HEK293 (cell line): ENCODE data around the gene PLA2G2A.

ENCODE experiments used
- CTCF ChIA-PET: fragments of 350-600 bp; formaldehyde crosslinking; extraction: SDS; loops from one replicate; lab custom pipeline; 2021; ENCODE audit warnings: antibody characterized with exemption; lab: Yijun Ruan, JAX
- POLR2A ChIA-PET: fragments of 300-600 bp; formaldehyde crosslinking; extraction: SDS; loops from one replicate; lab custom pipeline; 2020; ENCODE audit warnings: antibody characterized with exemption, inconsistent platforms; lab: Yijun Ruan, JAX
- H3K27ac ChIP-seq: fragments of 200-500 bp; sonication (Bioruptor generic); 2 replicates; pipeline ENCODE4 v1.5.1; 2014; ENCODE audit warnings: low read depth, low read length, control low read depth, inconsistent platforms; ENCODE audit errors: extremely low read depth
- H3K36me3 ChIP-seq, 2 experiments: fragments of 200-500 bp in 1 of 2; sonication (Bioruptor generic) in 1 of 2; 1 replicate in 1 of 2; 2 replicates in 1 of 2; pipeline ENCODE4 v1.5.1; 2014 to 2017; ENCODE audit warnings: inconsistent platforms in 2 of 2, low read length in 2 of 2; ENCODE audit not compliant: control insufficient read depth in 2 of 2, insufficient read depth in 1 of 2
- H3K4me1 ChIP-seq: fragments of 200-500 bp; sonication (Bioruptor generic); 2 replicates; pipeline ENCODE4 v1.5.1; 2014; ENCODE audit warnings: mild to moderate bottlenecking, low read length, inconsistent platforms; ENCODE audit not compliant: control insufficient read depth, insufficient read depth
- H3K4me3 ChIP-seq: 2 replicates; pipeline ENCODE4 v1.5.1; 2011; ENCODE audit warnings: low read depth, mild to moderate bottlenecking, control low read depth, low read length, moderate library complexity
- H3K9me3 ChIP-seq: fragments of 200-500 bp; sonication (Bioruptor generic); 2 replicates; pipeline ENCODE4 v1.5.1; 2014; ENCODE audit warnings: low read depth, low read length, inconsistent platforms; ENCODE audit not compliant: control insufficient read depth, insufficient read depth
- ATF2 ChIP-seq: fragments of 450-650 bp; formaldehyde crosslinking; IDR thresholded peaks from 2 replicates; pipeline ENCODE4 v1.5.1; 2016; ENCODE audit warnings: missing biosample characterization, missing genetic modification characterization, low read depth
- HOXC10 ChIP-seq: sonication (generic); formaldehyde crosslinking; IDR thresholded peaks from 2 replicates; pipeline ENCODE4 v1.8.1; 2023; ENCODE audit warnings: mild to moderate bottlenecking, missing genetic modification reagents
- KLF16 ChIP-seq: fragments of 450-650 bp; formaldehyde crosslinking; IDR thresholded peaks from 2 replicates; pipeline ENCODE4 v1.5.1; 2017; ENCODE audit warnings: missing biosample characterization, missing genetic modification characterization
- MYNN ChIP-seq: fragments of 450-650 bp; formaldehyde crosslinking; IDR thresholded peaks from 2 replicates; pipeline ENCODE4 v1.5.1; 2016; ENCODE audit warnings: missing biosample characterization, missing genetic modification characterization, borderline replicate concordance
- OVOL3 ChIP-seq: fragments of 450-650 bp; formaldehyde crosslinking; IDR thresholded peaks from 2 replicates; pipeline ENCODE4 v1.5.1; 2016; ENCODE audit warnings: missing biosample characterization, missing genetic modification characterization
- PRDM10 ChIP-seq: fragments of 450-650 bp; formaldehyde crosslinking; IDR thresholded peaks from 2 replicates; pipeline ENCODE4 v1.5.1; 2016; ENCODE audit warnings: missing biosample characterization, missing genetic modification characterization
- SETDB1 ChIP-seq: IDR thresholded peaks from one replicate; pipeline ENCODE4 v1.6.1; 2017; ENCODE audit warnings: mild to moderate bottlenecking, low read length, moderate library complexity, mixed read lengths; ENCODE audit not compliant: insufficient read length
- SP3 ChIP-seq: fragments of 450-650 bp; formaldehyde crosslinking; IDR thresholded peaks from 2 replicates; pipeline ENCODE4 v1.5.1; 2016; ENCODE audit warnings: missing biosample characterization, missing genetic modification characterization
- ZBTB8A ChIP-seq: fragments of 450-650 bp; formaldehyde crosslinking; IDR thresholded peaks from 2 replicates; pipeline ENCODE4 v1.5.1; 2016; ENCODE audit warnings: missing biosample characterization, missing genetic modification characterization
- ZNF157 ChIP-seq: fragments of 450-650 bp; formaldehyde crosslinking; IDR thresholded peaks from 2 replicates; pipeline ENCODE4 v1.5.1; 2016; ENCODE audit warnings: missing biosample characterization, missing genetic modification characterization
- ZNF362 ChIP-seq: fragments of 450-650 bp; formaldehyde crosslinking; IDR thresholded peaks from 2 replicates; pipeline ENCODE4 v1.5.1; 2016; ENCODE audit warnings: missing biosample characterization, missing genetic modification characterization
- ZNF404 ChIP-seq: fragments of 450-650 bp; formaldehyde crosslinking; IDR thresholded peaks from 2 replicates; pipeline ENCODE4 v1.5.1; 2017; ENCODE audit warnings: missing biosample characterization, missing genetic modification characterization
- ZNF501 ChIP-seq: fragments of 450-650 bp; formaldehyde crosslinking; IDR thresholded peaks from 2 replicates; pipeline ENCODE4 v1.5.1; 2016; ENCODE audit warnings: missing biosample characterization, missing genetic modification characterization
- ZNF529 ChIP-seq: fragments of 450-650 bp; formaldehyde crosslinking; IDR thresholded peaks from 2 replicates; pipeline ENCODE4 v1.5.1; 2017; ENCODE audit warnings: missing genetic modification characterization, missing biosample characterization; ENCODE audit not compliant: insufficient replicate concordance
- ZNF645 ChIP-seq: fragments of 450-650 bp; formaldehyde crosslinking; IDR thresholded peaks from 2 replicates; pipeline ENCODE4; 2016; ENCODE audit warnings: missing biosample characterization, missing genetic modification characterization
- ZNF76 ChIP-seq: fragments of 450-650 bp; formaldehyde crosslinking; IDR thresholded peaks from 2 replicates; pipeline ENCODE4; 2016; ENCODE audit warnings: low read depth, missing biosample characterization, missing genetic modification characterization, borderline replicate concordance
- ZNF777 ChIP-seq: fragments of 450-650 bp; formaldehyde crosslinking; IDR thresholded peaks from 2 replicates; pipeline ENCODE4 v1.5.1; 2017; ENCODE audit warnings: missing biosample characterization, missing genetic modification characterization, borderline replicate concordance
- ZNF792 ChIP-seq: fragments of 450-650 bp; formaldehyde crosslinking; IDR thresholded peaks from 2 replicates; pipeline ENCODE4 v1.5.1; 2016; ENCODE audit warnings: missing biosample characterization, missing genetic modification characterization
- ZNF843 ChIP-seq: fragments of 450-650 bp; formaldehyde crosslinking; IDR thresholded peaks from 2 replicates; pipeline ENCODE4 v1.5.1; 2016; ENCODE audit warnings: missing biosample characterization, missing genetic modification characterization
- ZSCAN4 ChIP-seq: fragments of 450-650 bp; formaldehyde crosslinking; IDR thresholded peaks from 2 replicates; pipeline ENCODE4 v1.5.1; 2017; ENCODE audit warnings: missing biosample characterization, missing genetic modification characterization

Gene PLA2G2A

GRCh38 chr1:19955534-19956170 lies 23.8 kb downstream of the PLA2G2A start (continued):
- TF ChIP-seq PRDM10 (tag by site-specific recombination) (no peak), OVOL3 (tag by site-specific recombination) (no peak)
- TF ChIP-seq, all 188 proteins: peak for 0

- H3K9me3 ChIP-seq = no peaks in the 10 kb centered on the region
- CTCF ChIA-PET = no interaction called here
- no peak overlapping the region for H3K27ac ChIP-seq
- POLR2A ChIA-PET = no interaction called here
- no peaks in the 10 kb centered on the region for H3K4me1 ChIP-seq
- no peaks in the 10 kb centered on the region for H3K36me3 ChIP-seq
- no peak overlapping the region for H3K4me3 ChIP-seq
- no peak for TF ChIP-seq KLF16
- peak; percentile 47 for TF ChIP-seq SETDB1
Observed at GRCh38 chr1:19954059-19954458, 25.4 kb downstream of the PLA2G2A start.

- H3K9me3 ChIP-seq = no peaks in the 10 kb centered on the region
- H3K4me3 ChIP-seq = no peak overlapping the region
- H3K4me1 ChIP-seq = no peaks in the 10 kb centered on the region
- no peak for TF ChIP-seq ZNF645
- no peak for TF ChIP-seq ZNF157
- no peak for TF ChIP-seq ZNF792 (tag by site-specific recombination)
- TF ChIP-seq MYNN (tag by site-specific recombination) = no peak
- no peak for TF ChIP-seq ZBTB8A
- no peak for TF ChIP-seq ZNF404
- no peak overlapping the region for H3K27ac ChIP-seq
- ChIA-PET CTCF (interaction anchor here (0.7 to 1.0 kb wide), 2 partner anchors 189 to 247 kb away, joined by 3 to 4 read pairs; no protein-coding TSS in a partner anchor), POLR2A (no interaction called here)
- no peaks in the 10 kb centered on the region for H3K36me3 ChIP-seq
Observed at GRCh38 chr1:19949016-19949415, 30.4 kb downstream of the PLA2G2A start.

- Histone ChIP-seq H3K4me3 (no peak overlapping the region), H3K9me3 (no peaks in the 10 kb centered on the region), H3K4me1 (no peaks in the 10 kb centered on the region), H3K36me3 (no peaks in the 10 kb centered on the region), H3K27ac (no peak overlapping the region)
- CTCF ChIA-PET = interaction anchor here (0.5 to 0.6 kb wide), 2 partner anchors 288 to 339 kb away, joined by 4 to 5 read pairs; no protein-coding TSS in a partner anchor
- POLR2A ChIA-PET = no interaction called here
- no peak for TF ChIP-seq ZNF777 (tag by site-specific recombination)
- TF ChIP-seq ZNF501 (tag by site-specific recombination) = no peak
- no peak for TF ChIP-seq ZNF843 (tag by site-specific recombination)
- TF ChIP-seq ZNF362 (tag by site-specific recombination) = no peak
- no peak for TF ChIP-seq ATF2 (tag by site-specific recombination)
- TF ChIP-seq SP3 (tag by site-specific recombination) = no peak
- no peak for TF ChIP-seq HOXC10
- TF ChIP-seq ZNF76 = no peak
- no peak for TF ChIP-seq ZNF529 (tag by site-specific recombination)
- TF ChIP-seq ZSCAN4 = no peak
Observed at GRCh38 chr1:19946971-19947370, 32.4 kb downstream of the PLA2G2A start.
